Endothelial cell of umbilical vein (primary cell): Measurements from ENCODE around the gene ULBP2.

ENCODE experiments used
- EZH2 ChIP-seq: IDR thresholded peaks from 2 replicates; pipeline ENCODE4 v1.6.1; 2012; ENCODE audit warnings: borderline replicate concordance, low read depth, mild to moderate bottlenecking, moderate library complexity, low read length, inconsistent platforms; ENCODE audit not compliant: severe bottlenecking
- FOS ChIP-seq: IDR thresholded peaks from 2 replicates; pipeline ENCODE4 v1.6.1; 2011; ENCODE audit warnings: mild to moderate bottlenecking, low read length, moderate library complexity, borderline replicate concordance; ENCODE audit not compliant: insufficient read depth
- JUN ChIP-seq: IDR thresholded peaks from 2 replicates; pipeline ENCODE4 v1.6.1; 2011; ENCODE audit warnings: borderline replicate concordance, low read depth; ENCODE audit not compliant: insufficient read length, insufficient read depth
- POLR2A ChIP-seq: IDR thresholded peaks from 2 replicates; pipeline ENCODE4 v1.6.1; 2012; ENCODE audit warnings: low read depth, mild to moderate bottlenecking, control low read depth, low read length
- POLR2AphosphoS5 ChIP-seq: IDR thresholded peaks from 2 replicates; pipeline ENCODE4 v1.6.1; 2012; ENCODE audit warnings: low read depth, mild to moderate bottlenecking, control low read depth, low read length, moderate library complexity; ENCODE audit not compliant: insufficient read depth
- TF ChIP-seq, protein P1 (sequence below), 2 donors: IDR thresholded peaks; 1 replicate in 1 of 2; 2 replicates in 1 of 2; pipeline ENCODE4 v1.5.1; 2011; ENCODE audit warnings: low read length in 2 of 2, mild to moderate bottlenecking in 2 of 2, moderate library complexity in 2 of 2, control low read depth in 1 of 2, inconsistent platforms in 1 of 2, low read depth in 1 of 2; ENCODE audit not compliant: insufficient read depth in 1 of 2; ENCODE audit errors: extremely low read depth in 1 of 2
- TF ChIP-seq, protein P2 (sequence below): IDR thresholded peaks from 2 replicates; pipeline ENCODE4 v1.6.1; 2011; ENCODE audit not compliant: insufficient read depth, insufficient read length

DNA sequence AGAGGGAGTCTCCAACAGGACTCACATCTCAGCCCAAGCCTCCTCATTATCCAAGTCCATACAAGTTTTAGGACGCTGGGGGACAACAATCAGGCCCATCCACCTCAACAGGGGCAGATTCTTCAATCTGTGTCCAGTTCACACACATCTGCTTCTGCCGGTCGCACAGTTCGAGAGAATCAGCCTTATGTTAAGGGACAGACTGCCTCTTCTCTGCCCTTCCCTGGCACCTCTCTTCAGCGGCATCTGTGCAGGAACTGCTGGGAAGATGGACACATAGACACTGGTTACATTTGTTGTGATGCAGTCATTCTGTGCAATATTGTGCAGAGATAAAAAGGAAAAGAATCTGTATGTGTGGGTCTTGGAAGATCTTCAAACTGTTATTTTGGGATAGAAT is 43.0 kb downstream of the ULBP2 start:
- TF ChIP-seq POLR2A: no peak
- TF ChIP-seq EZH2: no peak
- TF ChIP-seq POLR2AphosphoS5: no peak
- no peak for TF ChIP-seq JUN
- TF ChIP-seq, protein P1, sequence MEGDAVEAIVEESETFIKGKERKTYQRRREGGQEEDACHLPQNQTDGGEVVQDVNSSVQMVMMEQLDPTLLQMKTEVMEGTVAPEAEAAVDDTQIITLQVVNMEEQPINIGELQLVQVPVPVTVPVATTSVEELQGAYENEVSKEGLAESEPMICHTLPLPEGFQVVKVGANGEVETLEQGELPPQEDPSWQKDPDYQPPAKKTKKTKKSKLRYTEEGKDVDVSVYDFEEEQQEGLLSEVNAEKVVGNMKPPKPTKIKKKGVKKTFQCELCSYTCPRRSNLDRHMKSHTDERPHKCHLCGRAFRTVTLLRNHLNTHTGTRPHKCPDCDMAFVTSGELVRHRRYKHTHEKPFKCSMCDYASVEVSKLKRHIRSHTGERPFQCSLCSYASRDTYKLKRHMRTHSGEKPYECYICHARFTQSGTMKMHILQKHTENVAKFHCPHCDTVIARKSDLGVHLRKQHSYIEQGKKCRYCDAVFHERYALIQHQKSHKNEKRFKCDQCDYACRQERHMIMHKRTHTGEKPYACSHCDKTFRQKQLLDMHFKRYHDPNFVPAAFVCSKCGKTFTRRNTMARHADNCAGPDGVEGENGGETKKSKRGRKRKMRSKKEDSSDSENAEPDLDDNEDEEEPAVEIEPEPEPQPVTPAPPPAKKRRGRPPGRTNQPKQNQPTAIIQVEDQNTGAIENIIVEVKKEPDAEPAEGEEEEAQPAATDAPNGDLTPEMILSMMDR (IDR thresholded peaks at IDR 0.05; ENCODE audit: extremely low read depth in 1 of 2, insufficient read depth in 1 of 2, low read depth in 1 of 2, low read length in 2 of 2): no peak
- TF ChIP-seq FOS: no peak
- TF ChIP-seq, protein P2, sequence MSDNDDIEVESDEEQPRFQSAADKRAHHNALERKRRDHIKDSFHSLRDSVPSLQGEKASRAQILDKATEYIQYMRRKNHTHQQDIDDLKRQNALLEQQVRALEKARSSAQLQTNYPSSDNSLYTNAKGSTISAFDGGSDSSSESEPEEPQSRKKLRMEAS: no peak
